ENCODE data around the gene TMEM88. TPM values are rescaled to one million over a fixed set of nuclear protein-coding genes. Genes with fewer than 3 reads are reported as not detected.

TMEM88 gene
- total and polyA plus RNA-seq, 2 of the 8 experiments (the other 6 are each of a cell fraction or from before 2014, with no cell fraction given), result 0.69 to 8.8 TPM

DNA sequence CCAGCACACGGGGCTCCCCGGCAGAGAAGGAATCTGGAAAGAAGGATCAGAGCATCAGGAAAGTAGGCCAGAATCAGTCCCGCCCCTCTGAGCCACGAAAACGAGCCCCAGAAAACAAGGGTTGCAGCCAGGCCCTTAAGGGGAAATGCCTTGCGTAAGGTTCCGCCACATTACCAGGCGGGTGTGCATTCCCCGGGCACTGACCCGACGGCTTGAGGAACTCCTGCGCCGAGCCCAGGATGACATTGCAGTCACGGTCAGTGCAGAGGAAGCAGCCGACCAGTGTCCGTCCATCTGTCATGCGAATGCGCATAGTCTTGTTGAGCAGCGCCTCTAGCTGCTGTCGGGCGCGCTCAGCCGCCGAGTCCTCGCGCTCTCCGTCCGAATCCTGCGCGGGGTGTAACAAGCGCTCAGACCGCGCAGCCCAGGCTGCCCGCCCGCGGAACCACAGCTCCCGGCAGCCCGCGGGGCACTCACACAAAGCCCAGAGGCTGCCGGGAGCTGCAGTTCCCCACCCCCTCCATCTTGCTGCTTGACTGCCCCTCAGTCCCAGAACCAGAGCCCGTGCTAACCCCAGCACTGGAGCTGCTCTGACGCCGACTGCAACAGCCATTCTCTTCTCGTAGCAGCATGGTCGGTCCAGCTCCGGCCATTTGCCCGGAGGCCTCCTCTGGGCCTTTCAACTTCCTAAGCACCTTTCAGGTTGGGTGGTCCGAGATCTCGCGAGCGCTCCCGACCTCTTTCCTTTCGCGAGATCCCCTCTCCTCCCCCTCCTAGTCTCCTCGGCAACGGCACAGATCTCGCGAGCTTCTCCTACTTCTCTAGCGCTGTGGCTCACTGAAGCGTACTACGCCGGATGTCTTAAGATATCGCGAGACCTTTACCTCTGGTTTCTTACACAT lies 2.2 kb downstream of the TMEM88 start, which contains the start of gene NAA38:
Gene NAA38 (minus strand): TSS at position 749 of the 902 bp plus-strand sequence. CDS start 96 bp downstream, at position 653.
- H4K8ac ChIP-seq (ENCODE audit: extremely low read depth, insufficient read depth, low read length), result peak within 1 kb of the TSS; percentile 99
- peaks cover 0 to 30% (median 26%) of the 10 kb centered on the region in 4 experiments; a peak in 6 of 7 replicates for H3K4me1 ChIP-seq (replicated peaks in 1 of 4; ENCODE audit: control insufficient read depth in 3 of 4, insufficient read depth in 4 of 4, low read length in 3 of 4)
- peak within 1 kb of the TSS; percentile 100 for H4K5ac ChIP-seq (ENCODE audit: insufficient read length, low read depth, low read length)
- peak within 1 kb of the TSS; percentile 84 for H3K56ac ChIP-seq (replicated peaks; ENCODE audit: insufficient read length, low read depth, low read length)
- H3K23ac ChIP-seq (ENCODE audit: insufficient read length), result no peak within 1 kb of the TSS
- H3K27ac ChIP-seq (ENCODE audit: low read depth, low read length), result peak within 1 kb of the TSS; percentile 97
- no peaks in the 10 kb centered on the region for H3K79me1 ChIP-seq (ENCODE audit: low read depth, low read length)
- H2BK12ac ChIP-seq (ENCODE audit: low read depth, low read length), result peak within 1 kb of the TSS; percentile 93
- peak within 1 kb of the TSS; percentile 93 for H3K4ac ChIP-seq (replicated peaks; ENCODE audit: insufficient read length, low read depth, low read length)
- peak within 1 kb of the TSS; percentile 99; the same call in 1 of the 2 replicates for H2BK15ac ChIP-seq (ENCODE audit: low read length)
- CTCF ChIA-PET (ENCODE audit: partially characterized antibody), result interaction anchor here (0.5 to 2.7 kb wide), 12 partner anchors 12 to 203 kb away, joined by 3 to 7 read pairs (median 4); no protein-coding TSS in a partner anchor
- H3K9ac ChIP-seq (replicated peaks in 1 of 4; ENCODE audit: extremely low read depth in 1 of 4, low read depth in 3 of 4, low read length in 3 of 4), result peak within 1 kb of the TSS; percentile 64 to 95 (median 88)
- H2AFZ ChIP-seq (ENCODE audit: low read length), result peak within 1 kb of the TSS; percentile 100
- peaks cover 0 to 5% of the 10 kb centered on the region in 2 experiments; a peak in 1 of 4 replicates for H3K79me2 ChIP-seq (ENCODE audit: control insufficient read depth in 1 of 2, insufficient read depth in 2 of 2, low read length in 2 of 2)
- H3K18ac ChIP-seq (ENCODE audit: extremely low read depth, low read length), result peak within 1 kb of the TSS; percentile 100
- H3K27me3 ChIP-seq (replicated peaks in 1 of 4; ENCODE audit: control insufficient read depth in 3 of 4, extremely low read depth in 1 of 4, insufficient read depth in 3 of 4, low read length in 3 of 4), result peaks cover 30 to 49% (median 45%) of the 10 kb centered on the region in 4 experiments
- peak within 1 kb of the TSS; percentile 99; the same call in 1 of the 2 replicates for H2BK20ac ChIP-seq (ENCODE audit: low read length)
- H2AK5ac ChIP-seq (ENCODE audit: low read depth, low read length), result no peak within 1 kb of the TSS; the same call in 1 of the 2 replicates
- peak within 1 kb of the TSS; percentile 96 for H2BK5ac ChIP-seq (ENCODE audit: low read depth, low read length)
- no peak within 1 kb of the TSS for H2BK120ac ChIP-seq (replicated peaks; ENCODE audit: low read depth, low read length)
- H3K4me3 ChIP-seq (ENCODE audit: extremely low read depth in 1 of 4, insufficient read depth in 2 of 4, low read depth in 3 of 4, low read length in 4 of 4), result peak within 1 kb of the TSS; percentile 70 to 86 (median 80)
- POLR2A ChIA-PET (ENCODE audit: partially characterized antibody), result interaction anchor here (0.6 to 3.1 kb wide), 23 partner anchors 9 to 316 kb away, joined by 3 to 34 read pairs (median 3); partner anchors contain the start of genes CNTROB, DNAH2, KDM6B and TRAPPC1
- H3K9me3 ChIP-seq (ENCODE audit: insufficient read depth in 2 of 2, low read depth in 1 of 2, low read length in 1 of 2), result no peaks in the 10 kb centered on the region
- H3K4me2 ChIP-seq (ENCODE audit: insufficient read depth in 1 of 2, low read depth in 2 of 2, low read length in 2 of 2), result peak within 1 kb of the TSS; percentile 74 to 97
- H3K23me2 ChIP-seq (ENCODE audit: low read depth, low read length), result peaks cover 20% of the 10 kb centered on the region
- 2% methylated on average over 64 of the region's 64 CpGs; no CpG with 5 or more reads in 1 of the 2 experiments for WGBS, 2 experiments (ENCODE audit: extremely low coverage in 1 of 2, insufficient coverage in 1 of 2, insufficient read length in 1 of 2, insufficient replicate concordance in 2 of 2, low coverage in 1 of 2, low lambda C conversion rate in 2 of 2, missing lambda C conversion rate in 1 of 2)
- peak within 1 kb of the TSS; percentile 96 for H4K91ac ChIP-seq (replicated peaks; ENCODE audit: insufficient read length, low read length)
- H3K14ac ChIP-seq (ENCODE audit: insufficient read length), result no peak within 1 kb of the TSS
- peaks cover 0 to 18% of the 10 kb centered on the region in 2 experiments for H4K20me1 ChIP-seq (replicated peaks in 1 of 2; ENCODE audit: control insufficient read depth in 1 of 2, insufficient read depth in 2 of 2, low read length in 2 of 2)
- DNase-seq (ENCODE audit: low read depth in 1 of 2, low spot score in 2 of 2) (peak; percentile 92 to 94), FAIRE-seq (peak; percentile 99)
- H3K36me3 ChIP-seq (ENCODE audit: control insufficient read depth in 2 of 4, insufficient read depth in 4 of 4, low read length in 3 of 4), result peaks cover 0 to 4% (median 0%) of the 10 kb centered on the region in 4 experiments; a peak in 1 of 8 replicates
- TF ChIP-seq GABPA (IDR thresholded peaks at IDR 0.05; ENCODE audit: borderline replicate concordance, insufficient read depth, low read length) (no peak), RFX5 (IDR thresholded peaks at IDR 0.05; ENCODE audit: borderline replicate concordance, low read depth, low read length) (no peak; the same call in 1 of the 2 replicates), JUND (IDR thresholded peaks at IDR 0.05; ENCODE audit: low read length) (no peak), POU5F1 (IDR thresholded peaks at IDR 0.05; ENCODE audit: low read depth, low read length) (no peak), TAF7 (optimal IDR thresholded peaks at IDR 0.05; ENCODE audit: borderline replicate concordance, low read depth, low read length) (peak; percentile 45), HDAC2 (IDR thresholded peaks at IDR 0.05; ENCODE audit: borderline replicate concordance in 1 of 2, low read depth in 2 of 2, low read length in 2 of 2) (peak in 1 of 2 experiments; percentile 6; a peak in 1 of 4 replicates), BCL11A (IDR thresholded peaks at IDR 0.05; ENCODE audit: low read depth in 2 of 2, low read length in 2 of 2) (no peak), MAFK (IDR thresholded peaks at IDR 0.05; ENCODE audit: low read depth, low read length) (no peak)
- TF ChIP-seq, protein P1, sequence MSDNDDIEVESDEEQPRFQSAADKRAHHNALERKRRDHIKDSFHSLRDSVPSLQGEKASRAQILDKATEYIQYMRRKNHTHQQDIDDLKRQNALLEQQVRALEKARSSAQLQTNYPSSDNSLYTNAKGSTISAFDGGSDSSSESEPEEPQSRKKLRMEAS (IDR thresholded peaks at IDR 0.05), result peak; percentile 30; the same call in 1 of the 2 replicates
